Measurements from ENCODE around the gene CIZ1. TPM values are rescaled to one million over a fixed set of nuclear protein-coding genes. Genes with fewer than 3 reads are reported as not detected.

Gene CIZ1
- polyA plus RNA-seq, 2 of the 4 experiments (the other 2 are of a cell fraction), result 39.2 to 92.5 TPM

DNA sequence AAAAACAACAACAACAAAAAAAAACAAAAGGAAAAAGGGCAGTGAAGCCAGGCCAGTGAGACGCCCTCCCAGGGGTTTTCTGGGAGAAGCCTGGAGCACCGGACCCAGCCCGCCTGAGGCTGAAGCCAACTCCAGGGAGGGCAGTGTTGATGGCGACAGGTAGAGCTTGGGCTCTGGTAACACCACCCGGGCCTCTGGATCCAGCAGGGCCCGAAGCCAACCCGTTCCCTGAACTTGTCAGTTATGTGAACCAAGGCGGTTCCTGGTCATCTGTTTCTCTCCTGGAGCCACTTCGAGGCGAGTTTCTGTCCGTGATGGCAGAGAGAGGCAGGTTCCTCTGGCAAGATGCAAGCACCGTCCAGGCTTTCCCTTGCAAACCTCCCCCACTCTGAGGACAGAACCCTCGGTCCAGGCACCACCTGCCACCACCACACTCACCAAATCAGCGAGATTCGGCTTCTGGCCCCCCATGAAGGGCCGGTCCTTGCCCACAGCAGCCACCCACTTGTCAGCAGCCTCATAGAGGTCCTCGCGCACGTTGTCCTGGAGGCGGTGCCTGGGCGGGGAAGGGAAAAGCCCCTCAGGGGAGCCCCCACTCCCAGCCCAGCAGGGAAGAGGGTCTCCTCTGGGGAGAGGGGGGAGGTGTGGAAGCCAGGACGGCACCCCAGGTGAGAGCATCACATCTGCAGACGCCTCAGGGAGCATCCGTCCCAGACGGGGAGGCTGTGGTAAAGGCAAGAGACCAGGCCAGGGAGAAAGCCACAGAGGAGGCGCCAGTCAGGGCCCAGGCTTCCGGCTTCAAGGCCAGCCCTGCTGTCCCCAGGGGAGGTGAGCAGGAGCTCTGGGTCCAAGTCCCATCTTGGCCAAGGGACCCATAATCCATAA lies 69.2 kb downstream of the CIZ1 start:
- Histone ChIP-seq H3K9me3 (no peaks in the 10 kb centered on the region), H3K4me3 (no peak overlapping the region), H3K27ac (no peak overlapping the region), H3K4me2 (no peak overlapping the region), H3K4me1 (peaks cover 24% of the 10 kb centered on the region)
- POLR2A ChIA-PET, result no interaction called here
- DNase-seq (ENCODE audit: low read depth in 1 of 2, low spot score in 1 of 2) (no peak), ATAC-seq (no peak), FAIRE-seq (no peak)
- WGBS (ENCODE audit: missing lambda C conversion rate), result 85% methylated on average over 26 of the region's 27 CpGs
- TF ChIP-seq, protein P1, sequence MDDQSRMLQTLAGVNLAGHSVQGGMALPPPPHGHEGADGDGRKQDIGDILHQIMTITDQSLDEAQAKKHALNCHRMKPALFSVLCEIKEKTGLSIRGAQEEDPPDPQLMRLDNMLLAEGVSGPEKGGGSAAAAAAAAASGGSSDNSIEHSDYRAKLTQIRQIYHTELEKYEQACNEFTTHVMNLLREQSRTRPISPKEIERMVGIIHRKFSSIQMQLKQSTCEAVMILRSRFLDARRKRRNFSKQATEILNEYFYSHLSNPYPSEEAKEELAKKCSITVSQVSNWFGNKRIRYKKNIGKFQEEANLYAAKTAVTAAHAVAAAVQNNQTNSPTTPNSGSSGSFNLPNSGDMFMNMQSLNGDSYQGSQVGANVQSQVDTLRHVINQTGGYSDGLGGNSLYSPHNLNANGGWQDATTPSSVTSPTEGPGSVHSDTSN (IDR thresholded peaks at IDR 0.05), result no peak
- no peak for TF ChIP-seq HEYL (CRISPR knock-in tag; IDR thresholded peaks at IDR 0.05)
- TF ChIP-seq, protein P2, sequence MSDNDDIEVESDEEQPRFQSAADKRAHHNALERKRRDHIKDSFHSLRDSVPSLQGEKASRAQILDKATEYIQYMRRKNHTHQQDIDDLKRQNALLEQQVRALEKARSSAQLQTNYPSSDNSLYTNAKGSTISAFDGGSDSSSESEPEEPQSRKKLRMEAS (IDR thresholded peaks at IDR 0.05), result no peak
- no peak for TF ChIP-seq KDM5A (IDR thresholded peaks at IDR 0.05)
- TF ChIP-seq RFX5 (IDR thresholded peaks at IDR 0.05), result no peak
- no peak for TF ChIP-seq EHMT2 (IDR thresholded peaks at IDR 0.05; ENCODE audit: low read depth)
- TF ChIP-seq CHD2 (IDR thresholded peaks at IDR 0.05; ENCODE audit: low read length, partially characterized antibody), result no peak
- no peak for TF ChIP-seq POLR2AphosphoS2 (conservative IDR thresholded peaks at IDR 0.05; ENCODE audit: low read length)
- no peak for TF ChIP-seq EHF (CRISPR knock-in tag; IDR thresholded peaks at IDR 0.05)
- TF ChIP-seq SMC3 (IDR thresholded peaks at IDR 0.05), result no peak
- CTCF ChIA-PET, result interaction anchor here (1.2 to 10.9 kb wide), 2 partner anchors 10 to 28 kb away, joined by 4 to 181 read pairs; no protein-coding TSS in a partner anchor

GRCh38 chr9:128121466-128121810 lies 69.9 kb downstream of the CIZ1 start:
- POLR2A ChIA-PET, result no interaction called here
- ATAC-seq, result no peak
- Histone ChIP-seq H3K9me3 (no peaks in the 10 kb centered on the region), H3K4me1 (peaks cover 21% of the 10 kb centered on the region), H3K27ac (no peak overlapping the region), H3K4me2 (no peak overlapping the region), H3K4me3 (no peak overlapping the region)
- WGBS (ENCODE audit: missing lambda C conversion rate), result 85% methylated on average over 5 of the region's 5 CpGs
- no peak for FAIRE-seq
- TF ChIP-seq POLR2A (IDR thresholded peaks at IDR 0.05; ENCODE audit: low read length), result no peak
- no peak for TF ChIP-seq PHF8 (IDR thresholded peaks at IDR 0.05; ENCODE audit: borderline replicate concordance, low read depth)
- TF ChIP-seq EHMT2 (IDR thresholded peaks at IDR 0.05; ENCODE audit: low read depth), result no peak
- no peak for TF ChIP-seq HOXB5 (CRISPR knock-in tag; IDR thresholded peaks at IDR 0.05)
- TF ChIP-seq EHF (CRISPR knock-in tag; IDR thresholded peaks at IDR 0.05), result no peak
- TF ChIP-seq MAZ (IDR thresholded peaks at IDR 0.05; ENCODE audit: borderline replicate concordance, low read depth, low read length), result no peak
- TF ChIP-seq, protein P2 (IDR thresholded peaks at IDR 0.05), result no peak
- no peak for TF ChIP-seq EP300 (IDR thresholded peaks at IDR 0.05)
- TF ChIP-seq JUN (IDR thresholded peaks at IDR 0.05), result no peak
- TF ChIP-seq, protein P3, sequence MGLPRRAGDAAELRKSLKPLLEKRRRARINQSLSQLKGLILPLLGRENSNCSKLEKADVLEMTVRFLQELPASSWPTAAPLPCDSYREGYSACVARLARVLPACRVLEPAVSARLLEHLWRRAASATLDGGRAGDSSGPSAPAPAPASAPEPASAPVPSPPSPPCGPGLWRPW (IDR thresholded peaks at IDR 0.05), result no peak
- TF ChIP-seq CTCF (IDR thresholded peaks at IDR 0.05), result no peak
- TF ChIP-seq ZC3H11A (IDR thresholded peaks at IDR 0.05), result no peak
- TF ChIP-seq FOSL2 (IDR thresholded peaks at IDR 0.05), result no peak
- TF ChIP-seq FOSL2 (CRISPR knock-in tag; IDR thresholded peaks at IDR 0.05), result no peak
- TF ChIP-seq, protein P4, sequence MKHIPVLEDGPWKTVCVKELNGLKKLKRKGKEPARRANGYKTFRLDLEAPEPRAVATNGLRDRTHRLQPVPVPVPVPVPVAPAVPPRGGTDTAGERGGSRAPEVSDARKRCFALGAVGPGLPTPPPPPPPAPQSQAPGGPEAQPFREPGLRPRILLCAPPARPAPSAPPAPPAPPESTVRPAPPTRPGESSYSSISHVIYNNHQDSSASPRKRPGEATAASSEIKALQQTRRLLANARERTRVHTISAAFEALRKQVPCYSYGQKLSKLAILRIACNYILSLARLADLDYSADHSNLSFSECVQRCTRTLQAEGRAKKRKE (CRISPR knock-in tag; IDR thresholded peaks at IDR 0.05; ENCODE audit: low read depth), result no peak
- TF ChIP-seq POLR2AphosphoS2 (conservative IDR thresholded peaks at IDR 0.05; ENCODE audit: low read length), result no peak
- TF ChIP-seq KDM1A (IDR thresholded peaks at IDR 0.05; ENCODE audit: low read depth), result no peak
- TF ChIP-seq CBX2 (IDR thresholded peaks at IDR 0.05; ENCODE audit: borderline replicate concordance, low read depth), result no peak
- no peak for TF ChIP-seq ZFP36 (IDR thresholded peaks at IDR 0.05; ENCODE audit: borderline replicate concordance, partially characterized antibody)
- no peak for TF ChIP-seq FOSB (CRISPR knock-in tag; IDR thresholded peaks at IDR 0.05)
- CTCF ChIA-PET, result interaction anchor here (1.2 kb wide), 1 partner anchor 27 kb away, joined by 4 read pairs; no protein-coding TSS in a partner anchor
- no peak for DNase-seq (ENCODE audit: low read depth in 1 of 2, low spot score in 1 of 2)
